Measurements from ENCODE around the gene FCF1.

- TF ChIP-seq POLR2AphosphoS5 (IDR thresholded peaks at IDR 0.05) (no peak), POLR2A (IDR thresholded peaks at IDR 0.05) (no peak)
Measured at GRCh38 chr14:74693191-74693590, 19.8 kb upstream of the FCF1 start.
